ENCODE measurements around the gene BACE1.

DNA sequence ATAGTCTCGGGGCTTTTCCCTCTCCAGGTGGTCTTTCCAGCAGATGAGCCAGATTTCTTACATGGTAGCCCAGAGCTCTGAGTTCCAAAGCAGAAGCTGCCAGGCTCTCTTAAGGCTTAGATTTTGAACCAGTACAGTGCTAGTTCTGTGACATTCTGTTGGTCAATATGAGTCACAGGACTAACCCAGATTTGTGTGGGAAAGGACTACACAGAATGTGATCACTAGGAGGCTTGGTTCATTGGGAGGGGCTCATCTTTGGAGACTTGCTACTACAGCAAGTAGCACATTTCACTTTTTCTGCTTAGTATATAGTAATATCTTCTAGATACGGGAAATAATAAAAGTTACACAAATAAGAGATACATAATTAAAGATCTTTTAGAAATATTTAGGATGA is 59.5 kb downstream of the BACE1 start:
- TF ChIP-seq, protein P1, sequence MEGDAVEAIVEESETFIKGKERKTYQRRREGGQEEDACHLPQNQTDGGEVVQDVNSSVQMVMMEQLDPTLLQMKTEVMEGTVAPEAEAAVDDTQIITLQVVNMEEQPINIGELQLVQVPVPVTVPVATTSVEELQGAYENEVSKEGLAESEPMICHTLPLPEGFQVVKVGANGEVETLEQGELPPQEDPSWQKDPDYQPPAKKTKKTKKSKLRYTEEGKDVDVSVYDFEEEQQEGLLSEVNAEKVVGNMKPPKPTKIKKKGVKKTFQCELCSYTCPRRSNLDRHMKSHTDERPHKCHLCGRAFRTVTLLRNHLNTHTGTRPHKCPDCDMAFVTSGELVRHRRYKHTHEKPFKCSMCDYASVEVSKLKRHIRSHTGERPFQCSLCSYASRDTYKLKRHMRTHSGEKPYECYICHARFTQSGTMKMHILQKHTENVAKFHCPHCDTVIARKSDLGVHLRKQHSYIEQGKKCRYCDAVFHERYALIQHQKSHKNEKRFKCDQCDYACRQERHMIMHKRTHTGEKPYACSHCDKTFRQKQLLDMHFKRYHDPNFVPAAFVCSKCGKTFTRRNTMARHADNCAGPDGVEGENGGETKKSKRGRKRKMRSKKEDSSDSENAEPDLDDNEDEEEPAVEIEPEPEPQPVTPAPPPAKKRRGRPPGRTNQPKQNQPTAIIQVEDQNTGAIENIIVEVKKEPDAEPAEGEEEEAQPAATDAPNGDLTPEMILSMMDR (IDR thresholded peaks at IDR 0.05; ENCODE audit: extremely low read depth in 1 of 2, insufficient read depth in 1 of 2, low read depth in 1 of 2, low read length in 2 of 2): no peak
- no peak for TF ChIP-seq EZH2 (IDR thresholded peaks at IDR 0.05; ENCODE audit: borderline replicate concordance, low read depth, low read length, severe bottlenecking)
- TF ChIP-seq POLR2AphosphoS5 (IDR thresholded peaks at IDR 0.05; ENCODE audit: insufficient read depth, low read depth, low read length): no peak
- no peak for TF ChIP-seq MAX (IDR thresholded peaks at IDR 0.05; ENCODE audit: insufficient read depth, insufficient read length)
- TF ChIP-seq POLR2A (IDR thresholded peaks at IDR 0.05; ENCODE audit: low read depth, low read length): no peak

All from endothelial cell of umbilical vein (primary cell).